H1 (cell line): Measurements from ENCODE around the gene ADGRG2. TPM values are rescaled to one million over a fixed set of nuclear protein-coding genes. Genes with fewer than 3 reads are reported as not detected.

ENCODE experiments used
- CTCF ChIA-PET: fragments of 300-600 bp; sonication (Branson Sonifier 250); formaldehyde crosslinking; loops from one replicate; lab custom pipeline; 2021; ENCODE audit not compliant: partially characterized antibody; lab: Charles Lee
- POLR2A ChIA-PET: fragments of 300-600 bp; sonication (Branson Sonifier 250); formaldehyde crosslinking; loops from one replicate; lab custom pipeline; 2021; ENCODE audit warnings: inconsistent platforms; ENCODE audit not compliant: partially characterized antibody; lab: Charles Lee
- DNase-seq, 2 experiments: peaks; one replicate each; pipeline versions ENCODE4 v3.0.0 to v3.0.0-alpha.2; 2010 to 2022; ENCODE audit warnings: low spot score in 2 of 2, low read depth in 1 of 2, mixed read lengths in 1 of 2
- FAIRE-seq: peaks from 2 replicates; lab custom pipeline; 2011; peaks lifted over from hg19 to GRCh38; lab: Jason Lieb, UNC
- H2AFZ ChIP-seq: 2 replicates; pipeline ENCODE4 v1.8.1; 2012; ENCODE audit warnings: low read length, inconsistent platforms
- H2AK5ac ChIP-seq: 2 replicates; pipeline ENCODE4 v1.6.1; 2013; ENCODE audit warnings: low read depth, low read length
- H2BK120ac ChIP-seq: replicated peaks from 2 replicates; pipeline ENCODE3; 2013; ENCODE audit warnings: low read depth, low read length, inconsistent platforms
- H2BK12ac ChIP-seq: 2 replicates; pipeline ENCODE4 v1.6.1; 2013; ENCODE audit warnings: low read depth, low read length
- H2BK15ac ChIP-seq: 2 replicates; pipeline ENCODE4 v1.6.1; 2013; ENCODE audit warnings: low read length
- H2BK20ac ChIP-seq: 2 replicates; pipeline ENCODE4 v1.6.1; 2013; ENCODE audit warnings: low read length
- H2BK5ac ChIP-seq: 2 replicates; pipeline ENCODE4 v1.6.1; 2013; ENCODE audit warnings: low read depth, low read length
- H3K14ac ChIP-seq: 2 replicates; pipeline ENCODE4 v1.6.1; 2013; ENCODE audit warnings: inconsistent platforms; ENCODE audit not compliant: insufficient read length
- H3K18ac ChIP-seq: 2 replicates; pipeline ENCODE4 v1.6.1; 2013; ENCODE audit warnings: low read length; ENCODE audit errors: extremely low read depth
- H3K23ac ChIP-seq: 2 replicates; pipeline ENCODE4 v1.6.1; 2013; ENCODE audit warnings: inconsistent platforms; ENCODE audit not compliant: insufficient read length
- H3K23me2 ChIP-seq: 2 replicates; pipeline ENCODE4 v1.6.1; 2013; ENCODE audit warnings: low read depth, low read length
- H3K27ac ChIP-seq: 2 replicates; pipeline ENCODE4 v1.6.1; 2011; ENCODE audit warnings: low read depth, low read length, inconsistent platforms
- H3K27me3 ChIP-seq, 4 experiments: replicated peaks in 1 of 4; 1 replicate in 1 of 4; 2 replicates in 3 of 4; pipeline versions ENCODE4 v1.6.1 to v1.8.1; 2011 to 2013; ENCODE audit warnings: low read length in 3 of 4, mild to moderate bottlenecking in 3 of 4, inconsistent platforms in 2 of 4, mixed read lengths in 2 of 4, moderate library complexity in 1 of 4; ENCODE audit not compliant: control insufficient read depth in 3 of 4, insufficient read depth in 3 of 4; ENCODE audit errors: extremely low read depth in 1 of 4
- H3K36me3 ChIP-seq, 4 experiments: 2 replicates each; pipeline versions ENCODE4 v1.6.1 to v1.8.1; 2011 to 2013; ENCODE audit warnings: mild to moderate bottlenecking in 4 of 4, low read length in 3 of 4, moderate library complexity in 2 of 4, control low read depth in 1 of 4, inconsistent platforms in 1 of 4; ENCODE audit not compliant: insufficient read depth in 4 of 4, control insufficient read depth in 2 of 4
- H3K4ac ChIP-seq: replicated peaks from 2 replicates; pipeline ENCODE3; 2013; ENCODE audit warnings: low read length, low read depth, mixed read lengths, inconsistent platforms; ENCODE audit not compliant: insufficient read length
- H3K4me1 ChIP-seq, 4 experiments: replicated peaks in 1 of 4; 1 replicate in 1 of 4; 2 replicates in 3 of 4; pipeline versions ENCODE4 v1.6.1 to v1.8.1; 2011 to 2013; ENCODE audit warnings: low read length in 3 of 4, inconsistent platforms in 2 of 4, mixed read lengths in 1 of 4; ENCODE audit not compliant: insufficient read depth in 4 of 4, control insufficient read depth in 3 of 4
- H3K4me2 ChIP-seq, 2 experiments: 2 replicates each; pipeline versions ENCODE4 v1.6.1 to v1.8.1; 2011 to 2013; ENCODE audit warnings: low read depth in 2 of 2, low read length in 2 of 2, control low read depth in 1 of 2, inconsistent platforms in 1 of 2, mild to moderate bottlenecking in 1 of 2; ENCODE audit not compliant: insufficient read depth in 1 of 2
- H3K4me3 ChIP-seq, 4 experiments: fragments of 200-600, 300-600 bp in 1 of 4; sonication (generic), shearing (Covaris generic), sonication (Bioruptor Twin) in 1 of 4; 2 replicates each; pipeline versions ENCODE4 v1.5.1 to v1.8.1; 2011 to 2016; ENCODE audit warnings: low read length in 4 of 4, low read depth in 3 of 4, control low read depth in 2 of 4, inconsistent platforms in 2 of 4, mild to moderate bottlenecking in 2 of 4, mixed read lengths in 1 of 4, moderate library complexity in 1 of 4; ENCODE audit not compliant: insufficient read depth in 2 of 4; ENCODE audit errors: extremely low read depth in 1 of 4
- H3K56ac ChIP-seq: replicated peaks from 2 replicates; pipeline ENCODE3; 2013; ENCODE audit warnings: low read depth, mild to moderate bottlenecking, mixed read lengths, low read length, inconsistent platforms; ENCODE audit not compliant: insufficient read length
- H3K79me1 ChIP-seq: 2 replicates; pipeline ENCODE4 v1.6.1; 2013; ENCODE audit warnings: low read depth, low read length, control low read depth
- H3K79me2 ChIP-seq, 2 experiments: 2 replicates each; pipeline versions ENCODE4 v1.6.1 to v1.8.1; 2012 to 2013; ENCODE audit warnings: low read length in 2 of 2, mild to moderate bottlenecking in 2 of 2, inconsistent platforms in 1 of 2; ENCODE audit not compliant: insufficient read depth in 2 of 2, control insufficient read depth in 1 of 2
- H3K9ac ChIP-seq, 4 experiments: replicated peaks in 1 of 4; 1 replicate in 1 of 4; 2 replicates in 3 of 4; pipeline versions ENCODE4 v1.6.1 to v1.8.1; 2011 to 2013; ENCODE audit warnings: low read depth in 3 of 4, low read length in 3 of 4, control low read depth in 2 of 4, mild to moderate bottlenecking in 2 of 4, moderate library complexity in 2 of 4, inconsistent platforms in 1 of 4; ENCODE audit errors: extremely low read depth in 1 of 4
- H3K9me3 ChIP-seq, 2 experiments: 2 replicates each; pipeline versions ENCODE4 v1.6.1 to v1.8.1; 2012 to 2013; ENCODE audit warnings: mild to moderate bottlenecking in 2 of 2, moderate library complexity in 2 of 2, control low read depth in 1 of 2, inconsistent platforms in 1 of 2, low read depth in 1 of 2, low read length in 1 of 2, mixed read lengths in 1 of 2; ENCODE audit not compliant: insufficient read depth in 2 of 2
- H4K20me1 ChIP-seq, 2 experiments: replicated peaks in 1 of 2; 2 replicates each; pipeline versions ENCODE3 to v1.8.1; 2011 to 2013; ENCODE audit warnings: inconsistent platforms in 2 of 2, low read length in 2 of 2, mild to moderate bottlenecking in 1 of 2; ENCODE audit not compliant: insufficient read depth in 2 of 2, control insufficient read depth in 1 of 2
- H4K5ac ChIP-seq: 2 replicates; pipeline ENCODE4 v1.6.1; 2013; ENCODE audit warnings: low read length, low read depth, mixed read lengths, inconsistent platforms; ENCODE audit not compliant: insufficient read length
- H4K8ac ChIP-seq: 2 replicates; pipeline ENCODE4 v1.8.0; 2013; ENCODE audit warnings: mild to moderate bottlenecking, moderate library complexity, low read length, inconsistent platforms; ENCODE audit not compliant: insufficient read depth; ENCODE audit errors: extremely low read depth
- H4K91ac ChIP-seq: replicated peaks from 2 replicates; pipeline ENCODE3; 2013; ENCODE audit warnings: low read length, mixed read lengths, inconsistent platforms; ENCODE audit not compliant: insufficient read length
- CBX8 ChIP-seq: fragments of 300-800, 300-1000 bp; sonication (generic); IDR thresholded peaks from 2 replicates; pipeline ENCODE4 v1.7.1; 2016; ENCODE audit warnings: low read depth, low read length, borderline replicate concordance
- JUND ChIP-seq: IDR thresholded peaks from 2 replicates; pipeline ENCODE4 v1.6.1; 2011; ENCODE audit warnings: mild to moderate bottlenecking, improper control_type of control experiment, low read length
- POLR2A ChIP-seq, 2 experiments: IDR thresholded peaks; 1 replicate in 1 of 2; 2 replicates in 1 of 2; pipeline ENCODE4 v1.6.1; 2011; ENCODE audit warnings: low read depth in 2 of 2, low read length in 2 of 2, mild to moderate bottlenecking in 2 of 2; ENCODE audit errors: control extremely low read depth in 1 of 2
- SUZ12 ChIP-seq: fragments of 200-600 bp; sonication (generic); IDR thresholded peaks from 2 replicates; pipeline ENCODE4 v1.6.1; 2012; ENCODE audit warnings: mild to moderate bottlenecking, inconsistent platforms, low read length, moderate library complexity, mixed read lengths
- WGBS, 2 experiments: shearing (Covaris generic) in 1 of 2; methylation state at CpG; one replicate each; pipeline versions ENCODE4 v1.1.6 to v1.1.7; 2013 to 2015; ENCODE audit warnings: low lambda C conversion rate in 2 of 2, mixed read lengths in 2 of 2, inconsistent platforms in 1 of 2, low coverage in 1 of 2, missing lambda C conversion rate in 1 of 2; ENCODE audit not compliant: insufficient replicate concordance in 2 of 2, insufficient coverage in 1 of 2, insufficient read length in 1 of 2; ENCODE audit errors: extremely low coverage in 1 of 2, missing lambda C conversion rate in 1 of 2; 5-methylcytosine and 5-hydroxymethylcytosine counted together
- polyA plus RNA-seq, 7 experiments: library from polyadenylated mRNA; depleted of rRNA in 3 of 7; stranded (reverse) in 5 of 7; unstranded in 2 of 7; fragments of >200 nt in 5 of 7; fragments of 200-250 nt in 2 of 7; gene quantifications; 1 replicate in 5 of 7; 2 replicates in 1 of 7; 4 replicates in 1 of 7; pipeline versions ENCODE4 v1.2.1 to v1.2.3, GENCODE V29; 2011 to 2013; ENCODE audit warnings: missing spikeins in 2 of 7, mixed read lengths in 2 of 7
- total RNA-seq: library from RNA; stranded (reverse); fragmentation: NEBNext Ultra II Directional; extraction: Animal tissue kit (Norgen Biotek cat#: 25700); gene quantifications from 2 replicates; pipeline ENCODE4 v1.2.1, GENCODE V29; 2021

ADGRG2 gene
- total and polyA plus RNA-seq, 2 of the 8 experiments (the other 6 are each of a cell fraction or from before 2014, with no cell fraction given) = 8.9 to 13.3 TPM

DNA sequence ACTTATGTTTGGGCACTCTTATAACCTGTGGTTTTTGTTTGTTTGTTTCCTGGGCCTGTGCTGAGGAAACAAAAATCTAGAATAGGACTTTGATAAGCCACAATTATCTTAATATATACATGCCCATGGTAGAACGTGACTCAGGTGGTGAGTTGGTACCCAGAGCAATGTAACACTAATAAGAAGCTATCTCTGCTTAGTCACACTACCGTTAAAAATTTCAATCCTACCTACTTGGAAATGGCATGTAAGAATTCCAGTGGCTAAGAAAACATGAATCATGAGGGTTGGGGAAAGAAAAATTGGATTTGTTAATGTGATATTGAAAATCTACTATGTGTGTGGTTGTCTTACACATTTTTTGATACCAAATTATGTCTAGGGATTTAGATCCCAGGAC lies 30.5 kb upstream of the ADGRG2 start:
- CTCF ChIA-PET = no interaction called here
- TF ChIP-seq CBX8 (no peak), SUZ12 (no peak), POLR2A (IDR thresholded peaks at IDR 0.05; ENCODE audit: control extremely low read depth in 1 of 2, low read depth in 2 of 2, low read length in 2 of 2) (no peak), JUND (no peak)

More for the DNA sequence above, 30.5 kb upstream of the ADGRG2 start:
- Histone ChIP-seq H2BK15ac (no peak overlapping the region), H3K23me2 (no peaks in the 10 kb centered on the region), H3K18ac (no peak overlapping the region), H4K20me1 (no peaks in the 10 kb centered on the region), H4K8ac (no peak overlapping the region), H3K9ac (no peak overlapping the region), H3K27me3 (no peaks in the 10 kb centered on the region), H2AFZ (no peak overlapping the region), H3K56ac (no peak overlapping the region), H3K4me2 (no peak overlapping the region), H2BK20ac (no peak overlapping the region), H3K36me3 (no peaks in the 10 kb centered on the region), H3K4me1 (no peaks in the 10 kb centered on the region), H3K14ac (no peak overlapping the region), H2AK5ac (no peak overlapping the region), H3K4ac (no peak overlapping the region), H3K23ac (no peak overlapping the region), H4K5ac (no peak overlapping the region), H2BK12ac (no peak overlapping the region), H2BK5ac (no peak overlapping the region), H3K79me1 (no peaks in the 10 kb centered on the region), H3K4me3 (no peak overlapping the region), H4K91ac (no peak overlapping the region), H3K27ac (no peak overlapping the region), H3K79me2 (no peaks in the 10 kb centered on the region), H2BK120ac (no peak overlapping the region), H3K9me3 (no peaks in the 10 kb centered on the region)
- DNase-seq (no peak), FAIRE-seq (no peak)
- WGBS, 2 experiments = 90% methylated on average over 2 of the region's 2 CpGs; no CpG with 5 or more reads in 1 of the 2 experiments
- POLR2A ChIA-PET = no interaction called here
